GM10248 (cell line): ENCODE measurements around the gene SLC25A14.
"Not testable (repeated sequence)": the region's sequence is repeated elsewhere in the genome, so short reads cannot be mapped to it uniquely, and the experiment has no call there.

ENCODE experiments used
- CTCF ChIA-PET: fragments of 300-600 bp; sonication (Branson Sonifier 250); formaldehyde crosslinking; extraction: SDS; loops from one replicate; lab custom pipeline; 2021; ENCODE audit warnings: antibody characterized with exemption; lab: Yijun Ruan, JAX
- POLR2A ChIA-PET: fragments of 350-650 bp; sonication (Branson Sonifier 250); formaldehyde crosslinking; extraction: SDS; loops from one replicate; lab custom pipeline; 2020; ENCODE audit warnings: antibody characterized with exemption; lab: Yijun Ruan, JAX
- DNase-seq: peaks from one replicate; pipeline ENCODE4 v3.0.0; 2012; ENCODE audit errors: extremely low spot score
- TF ChIP-seq, protein P1 (sequence below): IDR thresholded peaks from 2 replicates; pipeline ENCODE4 v1.5.1; 2012; ENCODE audit warnings: mild to moderate bottlenecking, low read depth; ENCODE audit errors: extremely low read depth, missing control alignments, control extremely low read depth

The SLC25A14 gene

DNA sequence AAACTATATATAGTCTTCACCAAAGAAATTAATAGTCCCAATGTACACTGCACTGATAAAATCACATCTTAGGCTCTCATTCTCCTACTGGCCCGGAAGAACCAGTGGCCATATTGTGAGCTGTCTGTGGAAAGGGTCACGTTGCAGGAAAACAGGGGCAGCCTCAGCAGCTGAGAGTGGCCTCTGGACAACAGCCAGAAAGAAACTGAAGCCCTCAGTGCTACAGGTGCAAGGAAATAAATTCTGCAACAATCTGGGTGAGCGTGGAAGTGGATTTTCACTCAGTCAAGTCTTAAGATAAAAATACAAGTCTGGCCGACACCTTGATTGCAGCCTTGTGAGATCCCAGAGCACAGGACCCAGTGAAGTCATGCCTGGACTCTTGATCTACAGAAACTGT lies 3.2 kb upstream of the SLC25A14 start:
- ChIA-PET CTCF (interaction anchor here (1.7 kb wide), 1 partner anchor 580 kb away, joined by 3 read pairs; no protein-coding TSS in a partner anchor), POLR2A (no interaction called here)
- DNase-seq, result no peak
- TF ChIP-seq, protein P1, sequence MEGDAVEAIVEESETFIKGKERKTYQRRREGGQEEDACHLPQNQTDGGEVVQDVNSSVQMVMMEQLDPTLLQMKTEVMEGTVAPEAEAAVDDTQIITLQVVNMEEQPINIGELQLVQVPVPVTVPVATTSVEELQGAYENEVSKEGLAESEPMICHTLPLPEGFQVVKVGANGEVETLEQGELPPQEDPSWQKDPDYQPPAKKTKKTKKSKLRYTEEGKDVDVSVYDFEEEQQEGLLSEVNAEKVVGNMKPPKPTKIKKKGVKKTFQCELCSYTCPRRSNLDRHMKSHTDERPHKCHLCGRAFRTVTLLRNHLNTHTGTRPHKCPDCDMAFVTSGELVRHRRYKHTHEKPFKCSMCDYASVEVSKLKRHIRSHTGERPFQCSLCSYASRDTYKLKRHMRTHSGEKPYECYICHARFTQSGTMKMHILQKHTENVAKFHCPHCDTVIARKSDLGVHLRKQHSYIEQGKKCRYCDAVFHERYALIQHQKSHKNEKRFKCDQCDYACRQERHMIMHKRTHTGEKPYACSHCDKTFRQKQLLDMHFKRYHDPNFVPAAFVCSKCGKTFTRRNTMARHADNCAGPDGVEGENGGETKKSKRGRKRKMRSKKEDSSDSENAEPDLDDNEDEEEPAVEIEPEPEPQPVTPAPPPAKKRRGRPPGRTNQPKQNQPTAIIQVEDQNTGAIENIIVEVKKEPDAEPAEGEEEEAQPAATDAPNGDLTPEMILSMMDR, result no peak

DNA sequence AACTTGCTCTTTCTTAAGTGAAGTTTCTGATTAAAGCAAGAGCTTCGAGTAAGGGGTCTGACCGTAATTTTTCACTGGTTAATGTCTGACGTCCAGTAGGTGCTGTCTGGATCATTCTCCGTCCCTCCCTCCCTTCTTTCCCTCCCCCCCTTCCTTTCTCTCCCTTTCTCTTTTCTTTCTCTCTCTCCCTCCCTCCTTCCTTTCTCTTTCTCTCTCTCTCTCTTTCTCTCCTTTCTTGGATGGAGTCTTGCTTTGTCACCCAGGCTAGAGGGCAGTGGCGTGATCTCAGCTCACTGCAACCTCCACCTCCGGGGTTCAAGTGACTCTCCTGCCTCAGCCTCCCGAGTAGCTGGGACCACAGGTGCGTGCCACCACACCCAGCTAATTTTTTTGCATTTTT lies 850 bp upstream of the SLC25A14 start:
- DNase-seq, POLR2A ChIA-PET, CTCF ChIA-PET: not testable (repeated sequence)

DNA sequence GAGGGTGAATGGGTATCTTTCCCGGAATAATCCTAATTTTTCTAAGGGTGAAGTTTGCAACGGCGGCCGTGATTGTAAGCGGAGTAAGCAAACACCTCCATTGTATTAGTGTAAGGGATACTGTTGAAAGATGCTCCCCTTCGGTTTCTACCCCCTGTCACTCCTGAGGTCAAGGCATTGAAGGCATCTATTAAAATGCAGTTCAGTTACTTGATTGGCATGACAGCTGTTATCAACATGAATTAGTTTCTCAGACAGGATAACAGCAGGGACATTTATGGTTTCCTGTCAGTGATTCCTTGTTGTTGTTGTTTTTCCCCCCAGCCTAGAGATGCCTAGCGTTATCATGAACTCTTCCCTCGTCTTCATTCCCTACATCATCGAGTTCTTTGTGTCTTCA lies 552 bp downstream of the SLC25A14 start:
- DNase-seq, result no peak
- TF ChIP-seq, protein P1, result no peak
- ChIA-PET POLR2A (no interaction called here), CTCF (no interaction called here)

DNA sequence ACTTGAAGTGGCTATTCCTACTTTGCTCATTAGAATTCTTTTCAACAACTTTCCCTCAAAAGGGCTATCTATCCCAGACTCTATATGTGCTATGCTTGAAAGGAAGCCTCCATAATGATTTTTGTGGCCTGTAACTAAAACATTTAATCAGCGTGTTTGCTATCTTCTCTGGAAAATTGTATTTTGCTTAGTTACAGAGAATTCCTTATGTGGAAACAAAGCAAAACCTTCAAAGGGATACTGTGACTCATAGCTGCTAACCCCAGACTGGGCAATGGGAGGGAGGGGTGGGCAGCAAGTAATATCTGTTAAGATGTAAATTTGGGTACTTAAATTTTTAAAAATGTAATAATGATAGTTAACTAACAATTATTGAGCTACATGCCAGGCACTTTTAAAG lies 3.7 kb downstream of the SLC25A14 start:
- DNase-seq, result no peak
- POLR2A ChIA-PET, result no interaction called here
- TF ChIP-seq, protein P1, result no peak
- CTCF ChIA-PET, result no interaction called here

DNA sequence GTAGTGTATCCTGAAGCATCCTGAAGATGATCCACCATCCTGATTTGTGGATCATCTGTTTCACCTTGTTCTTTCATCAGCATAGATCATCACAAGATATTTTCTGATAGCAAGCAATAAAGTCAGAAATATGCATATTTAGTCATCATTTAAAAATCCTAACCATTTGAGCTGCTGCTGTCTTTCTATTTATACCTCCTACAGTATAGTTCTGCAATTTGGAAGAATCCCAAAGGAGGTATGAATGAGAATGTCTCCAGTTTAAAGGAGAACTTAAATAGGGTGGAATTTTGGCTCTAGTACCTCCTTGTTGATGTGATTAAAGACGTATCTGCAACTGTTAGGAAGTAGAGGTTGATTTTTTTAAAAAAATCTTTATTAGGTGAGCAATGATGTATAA lies 7.6 kb downstream of the SLC25A14 start:
- no peak for DNase-seq
- TF ChIP-seq, protein P1, result no peak
- POLR2A ChIA-PET, result no interaction called here
- CTCF ChIA-PET, result no interaction called here

DNA sequence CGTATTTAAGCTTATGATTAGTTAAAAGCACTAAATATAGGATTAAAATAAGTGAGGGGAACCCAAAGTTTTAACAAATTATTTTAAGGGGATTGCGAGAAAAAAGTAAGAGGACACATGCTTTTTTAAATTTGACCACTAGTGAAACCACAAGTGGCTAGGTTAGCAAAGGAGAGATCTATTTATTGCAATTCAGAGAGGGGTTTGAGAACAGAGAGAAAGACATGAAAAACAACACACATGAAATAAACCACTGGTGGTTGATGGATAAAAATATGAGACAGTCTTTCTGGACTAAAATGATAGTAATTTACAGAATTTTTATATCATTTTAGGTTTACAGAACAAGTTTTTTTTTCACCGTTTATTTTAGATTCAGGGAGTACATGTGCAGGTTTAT lies 11.8 kb downstream of the SLC25A14 start:
- TF ChIP-seq, protein P1, result no peak
- ChIA-PET CTCF (no interaction called here), POLR2A (no interaction called here)
- no peak for DNase-seq

DNA sequence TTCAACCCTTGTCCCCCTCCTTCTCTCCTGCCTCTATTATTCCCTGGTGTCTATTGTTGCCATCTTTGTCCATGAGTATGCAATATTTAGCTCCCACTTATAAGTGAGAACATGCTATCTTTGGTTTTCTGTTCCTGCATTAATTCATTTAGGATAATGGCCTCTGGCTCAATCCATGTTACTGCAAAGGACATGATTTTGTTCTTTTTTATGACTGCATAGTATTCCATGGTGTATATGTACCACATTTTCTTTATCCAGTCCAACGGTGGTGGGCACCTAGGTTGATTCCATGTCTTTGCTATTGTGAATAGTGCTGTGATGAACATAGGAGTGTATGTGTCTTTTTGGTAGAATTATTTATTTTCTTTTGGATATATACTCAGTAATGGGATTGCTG lies 12.3 kb downstream of the SLC25A14 start:
- POLR2A ChIA-PET, CTCF ChIA-PET, DNase-seq: not testable (repeated sequence)

DNA sequence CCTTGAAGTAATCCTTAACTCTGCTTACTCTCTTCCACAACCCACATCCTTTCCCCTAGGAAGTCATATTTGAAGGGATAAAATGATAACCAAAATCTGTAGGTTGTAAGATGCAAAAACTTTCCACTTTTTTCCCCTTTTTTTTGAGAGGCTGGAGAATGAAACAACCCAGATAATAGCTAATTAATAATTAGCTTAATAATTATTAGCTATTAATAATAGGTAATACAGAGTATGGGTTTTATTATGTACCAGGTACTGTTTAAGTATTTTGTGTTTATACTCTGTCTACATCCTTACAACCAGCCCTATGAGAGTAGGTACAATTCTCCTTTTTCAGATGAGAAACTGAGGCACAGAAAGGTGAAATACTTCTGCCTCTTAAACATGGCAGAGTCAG lies 36.4 kb downstream of the SLC25A14 start:
- CTCF ChIA-PET, result no interaction called here
- DNase-seq, result no peak
- TF ChIP-seq, protein P1, result no peak
- POLR2A ChIA-PET, result no interaction called here
